CD4-positive, alpha-beta T cell treated with Interleukin-12 subunit alpha and Interleukin-12 subunit beta, for 1 hour (primary cell): Measurements from ENCODE around the gene DPY19L2.
"Not testable (repeated sequence)": the region's sequence is repeated elsewhere in the genome, so short reads cannot be mapped to it uniquely, and the experiment has no call there.

Experiments used
- DNase-seq: peaks from one replicate; pipeline ENCODE4 v3.0.0-alpha.2; 2020

DPY19L2 gene

DNA sequence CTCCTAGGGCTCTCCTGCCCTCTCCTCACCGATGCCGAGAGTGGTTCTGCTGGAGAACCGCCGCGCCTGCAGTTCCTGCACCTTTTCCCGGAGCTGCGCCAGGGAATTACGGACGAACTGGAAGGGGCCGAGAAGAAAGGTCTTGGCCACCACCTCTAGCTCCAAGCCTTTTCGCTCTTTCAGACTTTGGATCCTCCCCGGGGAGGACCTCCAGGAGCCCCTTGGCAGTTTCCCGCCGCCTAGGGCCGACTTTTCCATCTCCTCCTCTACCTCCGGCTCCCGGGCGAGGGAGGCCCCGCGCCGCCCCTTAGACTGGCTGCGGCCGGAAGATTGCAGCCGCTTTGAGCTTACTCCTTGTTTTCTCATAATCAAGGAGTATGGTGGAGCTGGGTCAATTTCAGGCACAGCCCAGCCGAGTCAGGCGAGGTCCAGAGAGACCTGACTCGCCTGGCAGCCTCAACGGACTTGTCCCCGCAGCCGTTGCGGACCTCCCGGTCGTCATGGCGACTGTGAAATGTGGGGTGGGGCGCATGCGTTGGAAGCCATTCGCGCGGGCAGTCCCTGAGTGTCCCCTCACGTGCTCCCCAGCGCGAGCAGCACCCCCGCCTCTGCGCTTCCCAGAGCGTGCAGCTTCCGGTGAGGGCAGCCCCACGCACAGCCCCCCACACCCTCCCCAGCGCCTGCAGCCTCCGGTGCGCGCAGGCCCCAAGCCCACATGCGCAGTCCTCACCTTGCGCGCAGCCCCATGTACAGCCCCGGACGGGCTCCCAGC is at the start of gene DPY19L2:
TSS of gene DPY19L2 (minus strand) at position 466 of the 772 bp plus-strand sequence. CDS start at position 366, 100 bp downstream.
- peak; percentile 62 for DNase-seq

DNA sequence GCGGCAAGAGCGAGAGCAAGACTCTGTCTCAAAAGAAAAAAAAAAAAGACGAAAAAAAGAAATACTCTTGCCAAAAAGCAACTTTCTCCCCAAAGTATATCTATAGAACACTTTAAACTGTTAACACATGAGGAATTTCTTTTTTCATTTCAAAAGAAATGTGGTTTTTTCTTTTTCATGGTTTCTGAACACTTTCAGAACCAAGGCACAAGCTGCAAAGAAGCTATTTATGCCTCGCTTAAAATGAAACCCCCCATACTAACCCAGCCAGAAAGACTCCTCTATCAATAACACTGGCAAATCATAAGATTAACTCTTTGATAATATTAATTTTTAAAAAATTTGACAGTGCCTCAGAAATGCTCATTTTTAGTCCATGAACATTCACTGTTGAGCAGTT is 48.6 kb upstream of the DPY19L2 start:
- DNase-seq: not testable (repeated sequence)

GRCh38 chr12:63715107-63715625 is 46.9 kb upstream of the DPY19L2 start:
- DNase-seq: not testable (repeated sequence)

DNA sequence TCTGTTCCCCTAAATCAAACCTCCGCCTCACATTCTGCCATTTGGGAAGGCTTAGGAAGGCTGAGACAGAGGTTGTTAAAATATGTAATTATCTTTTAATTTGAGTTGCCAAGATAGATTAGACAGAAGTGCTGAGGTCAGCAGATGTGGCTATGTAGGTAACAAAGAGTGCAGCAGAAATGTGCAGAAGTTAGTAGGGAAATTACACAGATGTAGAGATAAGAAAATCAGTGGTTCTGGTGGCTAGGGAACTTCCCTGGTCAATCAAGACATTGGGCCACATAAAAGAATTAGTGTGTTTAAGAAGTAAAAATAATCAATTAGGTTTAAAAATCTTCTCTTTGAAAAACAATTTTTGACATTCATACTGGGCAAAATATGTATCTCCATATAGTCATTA is 46.1 kb upstream of the DPY19L2 start:
- not testable (repeated sequence) for DNase-seq

- not testable (repeated sequence) for DNase-seq
Measured at GRCh38 chr12:63713681-63714075, 45.4 kb upstream of the DPY19L2 start.

GRCh38 chr12:63712979-63713680 is 44.8 kb upstream of the DPY19L2 start:
- not testable (repeated sequence) for DNase-seq

- DNase-seq: not testable (repeated sequence)
Measured at GRCh38 chr12:63712376-63712974, 44.2 kb upstream of the DPY19L2 start.

GRCh38 chr12:63711339-63711738 is 43.0 kb upstream of the DPY19L2 start:
- DNase-seq: not testable (repeated sequence)

DNA sequence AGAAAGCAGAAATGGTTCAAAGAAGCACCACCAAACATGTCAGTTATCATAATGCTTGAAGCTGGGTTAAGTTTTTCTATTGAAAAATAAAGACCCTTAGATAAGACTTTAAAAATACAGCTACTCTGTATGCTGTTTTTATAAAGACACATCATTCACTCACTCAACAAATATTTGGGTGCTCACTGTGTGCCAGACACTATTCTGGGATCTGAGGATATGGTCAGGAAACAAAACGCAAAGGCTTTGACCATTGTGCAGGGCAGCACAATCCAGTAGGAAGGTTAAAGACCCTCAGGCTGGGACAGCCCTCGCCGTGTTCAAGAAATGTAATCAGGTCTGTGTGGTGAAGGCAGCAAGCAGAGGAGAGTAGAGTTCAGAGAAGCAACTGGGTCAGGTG is 38.0 kb upstream of the DPY19L2 start:
- no peak for DNase-seq

DNA sequence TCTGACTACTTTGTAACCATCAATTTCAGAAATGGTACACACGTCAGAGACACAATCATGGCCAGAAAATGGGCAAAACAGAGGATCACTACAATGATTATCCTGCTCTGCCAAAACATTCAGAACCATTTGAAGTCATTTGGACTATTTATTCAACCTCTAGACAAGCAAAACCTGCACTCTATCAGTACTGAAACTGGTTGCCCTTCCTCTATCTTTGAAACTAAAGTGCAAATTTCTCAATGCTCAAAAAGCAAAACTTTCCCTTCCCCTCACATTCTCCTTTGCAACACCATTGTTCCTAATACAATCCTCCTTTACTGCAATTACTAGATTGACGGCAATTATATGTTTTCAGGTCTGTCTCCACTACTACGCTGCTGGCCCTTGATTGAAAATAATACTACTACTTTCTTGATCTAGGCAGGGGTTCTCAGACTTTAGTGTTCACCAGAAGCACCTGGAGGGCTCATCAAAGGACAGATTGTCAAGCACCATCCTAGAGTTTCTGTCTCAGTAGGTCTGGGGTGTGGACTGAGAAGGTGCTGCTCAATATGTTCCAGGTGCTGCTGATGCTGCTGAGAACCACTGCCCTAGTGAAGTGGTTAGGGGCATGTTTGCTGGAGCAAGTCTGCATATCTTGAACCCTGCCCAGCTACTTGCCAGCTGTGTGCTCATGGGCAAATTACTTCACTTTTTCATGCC is 31.5 kb upstream of the DPY19L2 start:
- DNase-seq: not testable (repeated sequence)

GRCh38 chr12:63699011-63699410 is 30.7 kb upstream of the DPY19L2 start:
- DNase-seq: not testable (repeated sequence)

- not testable (repeated sequence) for DNase-seq
Measured at GRCh38 chr12:63690837-63691236, 22.5 kb upstream of the DPY19L2 start.

GRCh38 chr12:63689141-63689540 is 20.8 kb upstream of the DPY19L2 start:
- DNase-seq: not testable (repeated sequence)

- not testable (repeated sequence) for DNase-seq
Measured at GRCh38 chr12:63686623-63687022, 18.3 kb upstream of the DPY19L2 start.

DNA sequence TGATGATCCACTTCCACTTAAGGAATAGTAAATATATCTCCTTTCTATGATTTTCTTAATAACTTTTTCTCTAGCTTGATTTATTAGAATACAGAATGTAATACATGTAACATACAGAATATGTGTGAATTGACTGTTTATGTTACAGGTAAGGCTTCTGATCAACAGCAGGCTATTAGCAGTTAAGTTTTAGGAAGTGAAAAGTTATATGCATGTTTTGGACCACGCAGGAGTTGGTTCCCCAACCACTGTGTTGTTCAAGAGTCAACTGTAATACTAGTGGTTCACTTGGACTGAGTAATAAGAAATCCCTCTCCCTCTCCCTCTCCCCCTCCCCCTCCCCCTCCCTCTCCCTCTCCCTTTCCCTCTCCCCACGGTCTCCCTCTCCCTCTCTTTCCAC is 17.5 kb upstream of the DPY19L2 start:
- DNase-seq: not testable (repeated sequence)

DNA sequence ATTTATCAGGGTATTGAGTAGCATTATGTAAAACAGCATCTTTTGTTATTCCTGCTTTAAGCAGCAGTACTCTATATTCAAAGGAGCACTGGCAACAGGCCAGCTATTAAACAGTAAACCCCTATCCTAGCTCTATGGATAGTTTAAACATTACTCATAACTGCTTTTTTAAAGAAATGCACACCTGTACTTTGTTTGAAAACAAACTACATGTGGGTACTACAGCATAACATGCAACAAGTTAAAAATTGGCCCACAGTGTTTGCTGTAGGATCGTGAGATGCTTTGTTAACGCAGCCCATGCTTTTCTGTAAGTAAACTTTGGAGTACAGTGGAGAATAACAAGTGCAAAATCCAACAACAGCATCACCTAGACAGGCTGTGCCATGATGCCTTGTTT is 14.3 kb upstream of the DPY19L2 start:
- DNase-seq: not testable (repeated sequence)

DNA sequence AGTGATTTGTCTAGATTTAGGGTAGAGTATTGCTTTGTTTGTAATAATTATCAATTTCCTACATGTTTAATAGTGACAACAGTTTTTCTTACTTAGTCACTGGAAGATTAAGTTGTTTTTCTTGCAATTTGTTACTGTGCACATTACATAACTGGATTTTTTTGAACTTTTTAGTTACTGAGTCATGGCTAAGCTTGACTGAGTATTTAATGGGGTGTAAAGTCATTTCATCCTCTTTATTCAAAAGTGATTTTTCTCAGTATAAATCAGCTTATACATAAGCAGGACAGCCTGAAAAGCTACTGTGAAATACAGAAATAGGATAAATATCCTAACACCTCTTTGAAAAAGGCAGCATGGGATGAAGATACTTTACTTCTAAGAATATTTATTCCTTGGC is 12.5 kb upstream of the DPY19L2 start:
- DNase-seq: not testable (repeated sequence)

GRCh38 chr12:63672550-63672949 is 4.3 kb upstream of the DPY19L2 start:
- DNase-seq: peak; percentile 1

DNA sequence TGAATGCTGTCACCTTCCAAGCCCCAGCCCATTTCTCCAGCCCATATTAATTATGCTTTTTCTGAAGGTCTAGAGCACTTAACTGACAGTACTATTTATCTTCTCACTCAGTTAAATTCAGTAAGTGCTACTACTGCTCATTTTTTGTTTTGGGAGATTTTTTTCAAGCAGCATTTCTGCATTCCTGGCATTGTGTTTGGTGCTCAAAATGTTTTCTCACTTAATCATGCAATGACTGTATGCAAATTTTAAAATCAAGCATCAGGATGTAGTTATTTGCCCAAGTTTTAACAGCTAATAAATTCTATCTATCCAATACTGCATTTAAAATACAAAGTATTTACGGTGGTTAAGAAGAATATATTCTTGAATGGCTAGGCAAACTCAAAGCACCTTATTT is 1.6 kb upstream of the DPY19L2 start:
- DNase-seq: not testable (repeated sequence)

- not testable (repeated sequence) for DNase-seq
Measured at GRCh38 chr12:63669427-63669826, 1.1 kb upstream of the DPY19L2 start.

DNA sequence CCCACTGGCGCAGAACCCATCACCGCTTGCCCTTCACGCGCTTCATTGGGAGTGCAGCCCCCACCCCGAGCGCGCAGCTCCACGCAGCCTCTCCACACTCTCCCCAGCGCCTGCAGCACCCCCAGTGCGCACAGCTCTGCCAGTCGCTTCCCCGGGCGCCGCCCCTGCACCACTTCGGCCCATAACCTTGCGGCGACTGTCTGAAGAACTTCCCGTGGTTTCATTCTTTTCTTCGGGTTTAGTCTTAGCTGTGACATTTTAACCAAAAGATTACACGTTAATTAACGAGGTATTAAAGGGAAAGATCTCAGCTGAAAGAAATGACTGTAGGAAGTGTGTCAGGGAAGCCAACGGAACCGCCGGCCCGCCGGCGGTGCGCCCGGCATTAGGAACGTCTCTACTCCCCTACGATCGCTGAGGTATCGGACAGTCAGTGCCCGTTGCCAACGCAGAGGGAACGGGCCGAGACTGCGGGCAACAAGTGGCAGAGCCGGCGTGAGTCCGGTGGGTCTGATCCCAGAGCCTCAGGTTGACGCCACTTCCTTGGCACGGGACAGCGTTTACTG is 590 bp upstream of the DPY19L2 start:
- not testable (repeated sequence) for DNase-seq

DNA sequence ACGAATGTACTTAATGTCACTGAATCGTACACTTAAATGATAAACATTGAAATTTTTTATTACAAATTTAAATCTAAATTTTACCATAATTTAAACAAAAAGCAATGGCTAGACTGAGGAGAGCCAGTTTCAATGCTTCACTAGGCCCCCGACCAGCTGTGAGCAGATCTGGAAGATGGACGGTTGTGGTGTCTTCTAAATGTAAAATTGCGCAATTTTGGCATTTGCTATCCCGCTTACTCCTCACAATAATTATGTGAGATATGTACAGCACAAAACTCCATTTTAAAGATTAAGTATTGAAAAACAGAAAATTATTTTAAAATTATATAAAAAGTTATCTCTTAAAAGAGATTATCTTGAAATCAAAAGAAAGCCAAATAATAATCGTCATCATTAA is 5.3 kb downstream of the DPY19L2 start:
- not testable (repeated sequence) for DNase-seq
